ENCODE data around the gene FARP1. TPM values are rescaled to one million over a fixed set of nuclear protein-coding genes. Genes with fewer than 3 reads are reported as not detected.

FARP1 gene
- total RNA-seq, 1 experiment from 2014 or later, result 96.6 TPM

DNA sequence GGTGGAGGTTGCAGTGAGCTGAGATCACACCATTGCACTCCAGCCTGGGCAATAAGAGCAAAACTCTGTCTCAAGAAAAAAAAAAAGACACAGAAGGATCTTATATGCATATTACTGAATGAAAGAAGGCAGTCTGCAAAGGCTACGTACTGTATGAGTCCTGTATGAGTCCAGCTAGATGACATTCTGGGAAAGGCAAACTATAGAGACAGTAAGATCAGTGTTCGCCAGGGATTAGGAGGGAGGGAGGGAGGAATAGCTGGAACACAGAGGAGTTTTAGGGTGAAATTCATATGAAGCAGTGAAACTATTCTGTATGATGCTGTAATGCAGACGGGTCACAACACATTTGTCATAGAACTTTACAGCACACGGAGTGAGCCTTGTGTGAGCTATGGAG is 200.1 kb downstream of the FARP1 start:
- TF ChIP-seq ZNF232 (CRISPR knock-in tag; IDR thresholded peaks at IDR 0.05) (no peak), ZNF396 (CRISPR knock-in tag; IDR thresholded peaks at IDR 0.05; ENCODE audit: borderline replicate concordance) (no peak), MLX (CRISPR knock-in tag; IDR thresholded peaks at IDR 0.05) (no peak), E2F4 (CRISPR knock-in tag; IDR thresholded peaks at IDR 0.05; ENCODE audit: borderline replicate concordance, low read depth) (no peak), NR2C2 (CRISPR knock-in tag; IDR thresholded peaks at IDR 0.05) (no peak), GRHL2 (CRISPR knock-in tag; IDR thresholded peaks at IDR 0.05; ENCODE audit: insufficient replicate concordance, severe bottlenecking) (no peak)
- H3K9me3 Mint-ChIP-seq, result no peaks in the 10 kb centered on the region
- no peak overlapping the region for H3K4me3 Mint-ChIP-seq
- H3K27ac Mint-ChIP-seq, result no peak overlapping the region
- ChIA-PET CTCF (interaction anchor here (1.5 kb wide), 1 partner anchor 27 kb away, joined by 3 read pairs; no protein-coding TSS in a partner anchor), POLR2A (interaction anchor here (0.7 kb wide), 1 partner anchor 168 kb away, joined by 3 read pairs; no protein-coding TSS in a partner anchor)
- H3K27me3 Mint-ChIP-seq (ENCODE audit: low read depth), result no peaks in the 10 kb centered on the region
- DNase-seq (ENCODE audit: low spot score) (no peak), ATAC-seq (no peak)
- H3K4me1 Mint-ChIP-seq, result peaks cover 41% of the 10 kb centered on the region
- H3K36me3 Mint-ChIP-seq, result no peaks in the 10 kb centered on the region

- Mint-ChIP-seq H3K27me3 (ENCODE audit: low read depth) (no peaks in the 10 kb centered on the region), H3K4me3 (no peak overlapping the region), H3K27ac (0 out of 2 replicates have a peak overlapping the region, but pooled peaks have one; percentile 9), H3K36me3 (no peaks in the 10 kb centered on the region), H3K9me3 (no peaks in the 10 kb centered on the region), H3K4me1 (peaks cover 36% of the 10 kb centered on the region)
- CTCF ChIA-PET, result interaction anchor here (1.5 kb wide), 1 partner anchor 28 kb away, joined by 3 read pairs; no protein-coding TSS in a partner anchor
- TF ChIP-seq PRDM15 (CRISPR knock-in tag; IDR thresholded peaks at IDR 0.05) (no peak), SOX15 (CRISPR knock-in tag; IDR thresholded peaks at IDR 0.05) (no peak), SMAD3 (CRISPR knock-in tag; IDR thresholded peaks at IDR 0.05; ENCODE audit: borderline replicate concordance) (no peak), ELF4 (CRISPR knock-in tag; IDR thresholded peaks at IDR 0.05; ENCODE audit: low read depth) (no peak), FOXP1 (CRISPR knock-in tag; IDR thresholded peaks at IDR 0.05; ENCODE audit: borderline replicate concordance) (no peak), ZNF425 (CRISPR knock-in tag; conservative IDR thresholded peaks at IDR 0.05) (no peak), NR1H2 (CRISPR knock-in tag; IDR thresholded peaks at IDR 0.05) (no peak), E2F4 (CRISPR knock-in tag; IDR thresholded peaks at IDR 0.05; ENCODE audit: borderline replicate concordance, low read depth) (no peak), ZBTB21 (CRISPR knock-in tag; IDR thresholded peaks at IDR 0.05; ENCODE audit: borderline replicate concordance) (no peak), TEAD1 (CRISPR knock-in tag; IDR thresholded peaks at IDR 0.05) (no peak), ATF6 (CRISPR knock-in tag; IDR thresholded peaks at IDR 0.05) (no peak)
- TF ChIP-seq, protein P1, sequence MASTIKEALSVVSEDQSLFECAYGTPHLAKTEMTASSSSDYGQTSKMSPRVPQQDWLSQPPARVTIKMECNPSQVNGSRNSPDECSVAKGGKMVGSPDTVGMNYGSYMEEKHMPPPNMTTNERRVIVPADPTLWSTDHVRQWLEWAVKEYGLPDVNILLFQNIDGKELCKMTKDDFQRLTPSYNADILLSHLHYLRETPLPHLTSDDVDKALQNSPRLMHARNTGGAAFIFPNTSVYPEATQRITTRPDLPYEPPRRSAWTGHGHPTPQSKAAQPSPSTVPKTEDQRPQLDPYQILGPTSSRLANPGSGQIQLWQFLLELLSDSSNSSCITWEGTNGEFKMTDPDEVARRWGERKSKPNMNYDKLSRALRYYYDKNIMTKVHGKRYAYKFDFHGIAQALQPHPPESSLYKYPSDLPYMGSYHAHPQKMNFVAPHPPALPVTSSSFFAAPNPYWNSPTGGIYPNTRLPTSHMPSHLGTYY (CRISPR knock-in tag; IDR thresholded peaks at IDR 0.05), result no peak
- ATAC-seq (no peak; the same call in 1 of the 2 replicates), DNase-seq (ENCODE audit: low spot score) (no peak)
- POLR2A ChIA-PET, result no interaction called here
Observed at GRCh38 chr13:98343461-98343860, 200.6 kb downstream of the FARP1 start.

Measured in WTC11 (cell line).